GM19043 (cell line): Measurements from ENCODE around the gene DLG2.

Experiments
- ATAC-seq: cut with Tn5 transposase; IDR thresholded peaks from one replicate; pipeline ENCODE4 v1.9.1; 2021; ENCODE audit warnings: low read depth; ENCODE audit not compliant: unreplicated experiment

Gene DLG2

GRCh38 chr11:83691451-83691950 lies 1935.6 kb downstream of the DLG2 start:
- no peak for ATAC-seq

DNA sequence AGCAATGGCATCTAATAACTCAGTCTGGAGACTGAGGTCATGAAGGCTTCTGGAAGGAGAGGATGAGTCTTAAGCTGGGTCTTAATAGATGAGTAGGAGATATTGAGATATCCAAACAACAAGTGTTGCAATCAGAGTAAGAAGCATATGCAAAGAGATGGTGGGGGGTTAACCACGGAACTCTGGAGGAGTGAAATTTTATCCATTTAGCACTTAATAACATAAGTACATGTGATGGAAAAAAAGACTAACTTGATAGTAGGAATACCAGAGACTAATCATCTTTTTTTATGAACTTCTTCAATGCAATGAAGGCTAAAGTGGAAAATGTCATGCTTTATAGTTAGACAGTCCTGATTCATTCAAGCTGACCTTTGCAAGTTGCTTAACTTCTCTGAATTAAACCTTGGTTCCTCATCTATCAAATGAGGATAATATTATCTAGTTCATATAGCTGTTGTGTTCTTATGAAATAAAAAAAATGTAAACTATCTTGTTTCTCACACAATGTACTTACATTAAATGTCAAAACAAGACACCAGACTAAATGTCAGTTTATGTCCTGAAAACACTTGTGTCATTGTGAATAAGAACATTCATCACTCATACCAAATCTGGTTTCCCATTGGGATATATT lies 1937.9 kb downstream of the DLG2 start:
- ATAC-seq, result no peak

DNA sequence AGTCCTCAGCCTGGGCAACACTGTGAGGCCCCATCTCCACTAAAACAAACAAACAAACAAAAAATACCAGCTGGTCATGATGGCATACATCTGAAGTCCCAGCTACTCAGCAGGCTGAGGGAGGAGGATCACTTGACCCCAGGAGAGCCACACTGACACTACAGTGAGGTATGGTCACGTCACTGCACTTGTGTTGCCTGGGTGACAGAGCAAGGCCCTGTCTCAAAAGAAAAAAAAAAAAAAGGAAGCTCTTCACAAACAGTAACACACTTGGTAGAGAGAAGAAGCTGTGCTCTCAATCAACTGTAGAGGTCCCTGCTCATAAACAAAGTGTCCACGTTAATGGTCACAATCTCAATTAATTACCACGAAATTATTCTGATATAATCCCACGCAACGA lies 1939.4 kb downstream of the DLG2 start:
- no peak for ATAC-seq

- ATAC-seq, result no peak
These were observed 1941.4 kb downstream of the DLG2 start for GRCh38 chr11:83685730-83686129.

GRCh38 chr11:83684071-83684470 lies 1943.1 kb downstream of the DLG2 start:
- no peak for ATAC-seq

DNA sequence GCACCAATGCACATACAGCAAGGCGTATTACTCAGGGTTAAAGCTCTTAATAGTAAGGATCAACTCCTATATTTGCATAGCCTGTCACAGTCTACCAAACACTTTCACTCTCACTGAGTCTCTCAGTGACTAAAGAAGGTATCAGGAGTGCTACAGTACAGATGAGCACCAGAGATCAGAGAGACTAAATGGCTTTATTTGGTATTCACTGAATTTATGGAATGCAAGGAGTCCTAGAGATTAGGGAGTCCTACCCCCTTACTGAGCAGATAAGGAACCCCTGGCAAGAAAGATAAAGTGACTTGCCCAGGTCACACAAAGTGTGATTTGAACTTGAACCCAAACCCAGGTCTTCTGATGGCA lies 1944.6 kb downstream of the DLG2 start:
- ATAC-seq, result peak; percentile 95

- ATAC-seq, result no peak
These were observed 1945.1 kb downstream of the DLG2 start for GRCh38 chr11:83681906-83682610.

DNA sequence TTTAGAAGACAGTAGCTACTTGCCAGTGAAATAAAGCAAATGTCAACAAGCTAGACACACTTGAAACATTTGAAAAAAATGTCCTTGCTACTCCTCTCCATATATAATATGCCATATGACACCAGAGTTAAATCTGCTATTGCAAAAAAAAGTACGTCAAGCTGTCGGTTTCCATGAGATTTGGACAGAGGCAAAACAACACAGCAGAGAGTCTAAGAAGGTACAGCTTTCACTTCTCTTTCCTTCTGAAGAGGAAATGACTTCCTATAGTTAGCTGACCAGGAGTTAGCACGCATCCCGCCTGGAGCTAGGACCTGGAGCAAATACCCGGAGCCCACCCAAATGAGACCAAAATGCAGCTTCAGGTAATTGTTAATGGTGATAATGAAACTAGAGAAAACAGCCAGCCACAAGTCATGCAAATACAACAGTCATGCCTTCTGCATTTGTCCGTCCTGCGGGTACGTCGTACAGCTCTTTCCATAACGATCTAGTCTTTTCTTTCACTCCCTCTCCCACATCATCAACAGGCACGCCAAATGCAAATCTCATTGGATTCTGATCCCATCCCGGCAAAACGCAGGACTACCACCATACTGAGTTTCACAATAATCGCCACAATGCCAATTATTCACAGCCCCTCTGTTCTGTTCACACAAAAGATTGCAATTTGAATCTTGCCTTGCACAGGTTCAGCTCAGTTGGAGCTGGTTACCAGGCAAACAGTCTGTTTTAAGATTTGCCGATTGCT lies 1945.9 kb downstream of the DLG2 start:
- peak; percentile 60 for ATAC-seq

DNA sequence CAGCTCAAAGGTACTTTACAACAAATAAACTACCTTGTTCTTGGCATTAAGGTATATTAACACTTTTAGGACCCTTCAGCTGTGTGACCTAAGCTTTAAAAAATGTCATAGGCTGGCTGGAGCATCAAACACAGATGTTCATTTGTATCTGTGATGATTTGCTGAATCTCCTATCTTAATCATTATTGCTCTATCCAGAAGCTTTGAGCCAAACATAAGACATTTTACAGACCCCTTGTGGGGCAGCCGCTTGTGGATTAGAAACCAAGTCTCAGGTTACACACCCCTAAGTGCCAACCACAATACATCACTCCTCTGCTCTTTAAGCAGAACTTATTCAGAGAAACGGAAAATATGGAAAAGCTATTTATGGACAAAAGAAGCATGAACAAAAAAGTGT lies 1946.8 kb downstream of the DLG2 start:
- no peak for ATAC-seq

GRCh38 chr11:83678831-83679584 lies 1948.1 kb downstream of the DLG2 start:
- ATAC-seq, result no peak

DNA sequence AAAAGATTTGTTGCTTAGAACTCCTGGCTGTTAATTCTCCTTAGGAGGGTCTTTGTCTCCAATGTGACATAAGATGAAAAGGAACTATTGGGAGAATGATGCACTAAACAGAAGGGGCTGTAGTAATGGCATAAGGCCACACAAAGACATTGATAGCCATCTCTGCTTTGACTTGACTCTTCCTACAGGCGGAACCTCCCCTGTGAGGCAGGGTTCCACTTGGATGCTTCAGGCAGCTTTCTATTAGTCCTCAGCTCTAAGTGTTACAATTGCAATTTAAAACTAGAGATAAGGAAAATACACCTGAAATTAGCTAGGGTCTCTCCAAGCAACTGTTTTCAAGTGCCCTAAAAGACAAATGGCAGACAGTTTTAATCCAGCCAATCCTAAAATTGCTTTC lies 1949.4 kb downstream of the DLG2 start:
- no peak for ATAC-seq

DNA sequence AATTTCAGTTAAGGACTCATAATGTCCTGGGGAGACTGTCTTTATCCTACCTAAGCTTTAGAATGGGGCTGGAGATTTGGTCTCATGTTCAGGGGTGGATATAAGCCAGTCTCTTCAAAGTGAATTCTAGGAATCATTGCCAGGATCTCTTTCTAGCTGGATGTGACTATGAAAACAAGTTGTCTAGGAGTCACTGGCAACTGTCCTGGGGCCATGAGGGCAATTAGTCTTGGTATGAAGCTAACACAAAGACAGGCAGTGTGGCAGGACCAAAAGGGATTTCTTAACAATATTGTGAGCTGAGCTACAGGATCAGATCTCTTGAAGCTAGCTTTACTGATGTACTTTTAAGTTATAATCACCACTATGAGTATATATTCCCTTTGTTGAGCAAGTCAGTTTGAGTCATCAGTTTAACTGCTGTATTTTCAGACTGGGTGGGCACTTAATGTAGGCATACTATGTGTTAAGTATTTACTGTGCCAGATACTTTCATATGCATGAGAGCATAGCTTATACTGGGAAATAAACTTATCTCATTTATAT lies 1951.0 kb downstream of the DLG2 start:
- ATAC-seq, result no peak

DNA sequence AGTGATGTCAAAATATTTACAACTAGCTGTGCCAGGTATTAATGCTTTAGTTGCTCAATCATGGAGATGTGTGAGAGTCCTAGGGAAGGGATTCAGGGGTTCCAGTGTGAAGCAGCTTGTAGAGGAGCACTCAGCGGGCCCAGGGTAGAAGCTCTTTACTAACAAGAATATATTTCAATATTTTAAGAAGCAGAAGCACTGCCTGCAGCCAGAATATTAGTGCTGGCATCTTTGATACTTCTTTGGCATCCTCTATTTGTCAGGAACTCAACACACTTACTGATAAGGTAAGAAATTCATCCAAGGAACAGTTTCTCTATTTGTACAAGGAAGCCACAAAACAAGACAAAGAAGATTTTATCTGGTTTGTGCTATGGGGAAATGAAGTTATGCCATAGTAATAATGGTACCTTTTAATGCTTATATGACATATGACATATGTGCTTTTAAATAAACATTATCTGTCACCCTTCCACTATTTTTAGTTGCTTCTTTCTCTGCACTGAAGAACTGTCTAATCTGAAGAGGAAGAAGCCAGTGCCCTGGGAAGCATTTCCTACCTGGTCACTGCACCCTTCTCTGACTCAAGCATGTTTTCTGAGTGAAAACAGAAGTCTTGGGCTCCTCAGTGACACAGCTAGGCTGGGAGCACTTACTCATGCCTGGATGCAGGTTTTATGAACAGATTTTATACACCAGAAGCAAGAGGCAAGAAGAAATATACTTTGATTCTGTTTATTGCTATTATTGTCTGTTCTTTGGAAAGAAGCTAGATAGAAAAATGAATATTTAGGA lies 1952.8 kb downstream of the DLG2 start:
- ATAC-seq, result no peak

GRCh38 chr11:83671289-83671688 lies 1955.9 kb downstream of the DLG2 start:
- no peak for ATAC-seq

DNA sequence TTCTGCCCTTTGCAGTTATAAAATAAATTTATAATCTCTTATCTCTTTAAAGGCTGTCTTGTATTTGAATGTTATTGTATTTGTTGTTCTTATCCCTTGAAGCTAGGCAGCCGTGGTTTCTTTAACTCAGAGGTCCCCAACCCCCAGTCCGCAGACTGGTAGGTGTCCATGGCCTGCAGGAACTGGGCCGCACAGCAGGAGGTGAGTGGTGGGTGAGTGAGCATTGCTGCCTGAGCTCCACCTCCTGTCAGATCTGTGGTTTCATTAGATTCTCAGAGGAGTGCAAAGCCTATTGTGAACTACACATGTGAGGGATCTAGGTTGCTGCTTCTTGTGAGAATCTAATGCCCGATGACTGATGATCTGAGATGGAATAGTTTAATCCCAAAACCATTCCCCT lies 1961.0 kb downstream of the DLG2 start:
- ATAC-seq, result no peak

- ATAC-seq, result no peak
These were observed 1963.2 kb downstream of the DLG2 start for GRCh38 chr11:83663988-83664387.

DNA sequence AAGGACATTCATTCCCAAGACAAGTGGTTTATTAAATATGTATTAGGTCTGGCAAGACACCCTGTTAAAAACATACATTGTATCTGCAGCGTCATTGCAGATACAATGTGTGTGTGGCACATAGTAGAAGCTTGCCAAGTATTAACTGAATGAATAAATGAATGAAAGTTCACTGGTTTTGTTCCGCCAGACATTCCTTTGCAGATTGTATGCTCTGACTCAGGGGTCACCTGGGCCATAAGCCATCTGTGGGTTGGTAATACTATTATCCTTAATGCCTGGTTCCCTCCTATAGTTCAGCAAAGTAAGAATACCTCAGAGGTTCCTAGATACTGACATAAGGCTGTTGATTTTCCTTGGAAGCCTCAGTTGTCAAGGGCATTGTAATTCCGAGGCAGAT lies 1963.7 kb downstream of the DLG2 start:
- ATAC-seq, result no peak

- ATAC-seq, result no peak
These were observed 1964.7 kb downstream of the DLG2 start for GRCh38 chr11:83662494-83662893.

DNA sequence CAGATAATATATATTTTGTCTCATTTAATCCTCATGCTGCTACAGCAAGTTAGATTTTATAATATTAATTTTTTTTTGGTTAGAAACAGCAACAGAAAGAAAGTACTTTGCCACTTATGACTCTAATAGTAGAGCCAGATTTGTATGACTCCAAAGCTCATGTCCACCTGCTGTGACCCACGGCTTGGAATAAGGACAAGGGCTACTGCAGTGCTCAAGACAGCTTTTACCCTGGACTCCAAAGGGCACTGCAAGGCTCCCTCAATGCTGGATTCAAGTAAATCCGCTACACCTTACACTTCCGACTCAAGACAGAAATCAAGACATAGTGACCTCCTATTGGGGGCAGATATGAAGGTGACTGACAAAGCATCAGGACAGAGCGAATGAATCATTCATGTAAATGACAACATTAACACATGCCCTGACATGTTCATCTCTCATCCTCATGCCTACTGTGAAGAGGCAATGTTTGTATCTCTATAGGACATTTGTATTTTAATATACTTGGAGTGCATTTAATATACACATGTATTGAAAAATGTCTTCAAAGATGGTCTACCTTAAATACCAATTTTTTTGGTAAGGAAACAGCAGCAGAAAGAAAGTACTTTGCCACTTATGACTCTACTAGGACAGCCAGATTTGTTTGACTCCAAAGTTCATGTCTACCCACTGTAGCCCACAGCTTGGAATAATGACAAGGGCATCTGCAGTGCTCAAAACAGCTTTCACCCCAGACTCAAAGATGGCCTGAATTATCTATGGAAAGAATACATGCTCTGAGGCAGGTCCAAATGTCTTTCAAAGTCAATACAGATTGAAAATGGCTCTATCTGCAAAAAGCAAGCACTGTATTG lies 1965.4 kb downstream of the DLG2 start:
- ATAC-seq, result no peak
